ENCODE results near the gene UGT1A8.
"Not testable (repeated sequence)": the region's sequence is repeated elsewhere in the genome, so short reads cannot be mapped to it uniquely, and the experiment has no call there.

The UGT1A8 gene

DNA sequence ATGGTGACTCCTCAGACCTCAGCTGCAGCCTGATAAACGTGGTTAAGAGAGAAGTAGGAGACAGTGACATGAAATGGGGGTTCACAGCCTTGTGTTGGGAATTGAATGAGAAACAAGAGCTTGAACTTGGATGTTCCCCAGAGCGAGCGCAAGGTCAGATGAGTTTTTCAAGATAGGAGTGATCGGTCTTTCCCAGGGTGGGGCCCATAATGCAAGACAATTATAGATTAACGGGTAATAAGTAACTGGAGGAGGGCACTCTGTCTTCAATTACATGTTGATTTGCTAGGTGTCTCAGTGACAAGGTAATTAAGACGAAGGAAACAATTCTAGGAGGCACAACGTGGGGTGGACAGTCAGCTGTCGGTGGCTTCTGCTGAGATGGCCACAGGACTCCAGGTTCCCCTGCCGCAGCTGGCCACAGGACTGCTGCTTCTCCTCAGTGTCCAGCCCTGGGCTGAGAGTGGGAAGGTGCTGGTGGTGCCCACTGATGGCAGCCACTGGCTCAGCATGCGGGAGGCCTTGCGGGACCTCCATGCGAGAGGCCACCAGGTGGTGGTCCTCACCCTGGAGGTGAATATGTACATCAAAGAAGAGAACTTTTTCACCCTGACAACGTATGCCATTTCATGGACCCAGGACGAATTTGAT, 95.3 kb downstream of the UGT1A8 start, which contains the start of gene UGT1A5:
TSS of gene UGT1A5 (plus strand) at position 297 of the 651 bp plus-strand sequence. CDS start at position 382, 85 bp downstream.
- Histone ChIP-seq H3K4me1 (ENCODE audit: control insufficient read depth, insufficient read depth, low read length, unreplicated experiment) (peaks cover 7% of the 10 kb centered on the region), H3K36me3 (ENCODE audit: insufficient read depth, low read length) (no peaks in the 10 kb centered on the region), H2AFZ (ENCODE audit: low read length, unreplicated experiment) (no peak within 1 kb of the TSS), H3K79me2 (ENCODE audit: control insufficient read depth, insufficient read depth, low read length, unreplicated experiment) (no peaks in the 10 kb centered on the region), H3K27me3 (ENCODE audit: insufficient read depth, low read length) (peaks cover 13% of the 10 kb centered on the region), H3K4me3 (ENCODE audit: low read depth, low read length) (no peak within 1 kb of the TSS), H3K27ac (ENCODE audit: low read depth, low read length) (no peak within 1 kb of the TSS)

DNA sequence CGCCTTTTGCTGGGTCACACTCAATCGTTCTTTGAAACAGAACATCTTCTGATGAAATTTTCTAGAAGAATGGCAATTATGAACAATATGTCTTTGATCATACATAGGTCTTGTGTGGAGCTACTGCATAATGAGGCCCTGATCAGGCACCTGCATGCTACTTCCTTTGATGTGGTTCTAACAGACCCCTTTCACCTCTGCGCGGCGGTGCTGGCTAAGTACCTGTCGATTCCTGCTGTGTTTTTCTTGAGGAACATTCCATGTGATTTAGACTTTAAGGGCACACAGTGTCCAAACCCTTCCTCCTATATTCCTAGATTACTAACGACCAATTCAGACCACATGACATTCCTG, 95.8 kb downstream of the UGT1A8 start:
- Histone ChIP-seq H3K27me3 (ENCODE audit: insufficient read depth, low read length) (peaks cover 18% of the 10 kb centered on the region), H3K36me3 (ENCODE audit: insufficient read depth, low read length) (no peaks in the 10 kb centered on the region), H3K27ac (ENCODE audit: low read depth, low read length) (no peak overlapping the region)

DNA sequence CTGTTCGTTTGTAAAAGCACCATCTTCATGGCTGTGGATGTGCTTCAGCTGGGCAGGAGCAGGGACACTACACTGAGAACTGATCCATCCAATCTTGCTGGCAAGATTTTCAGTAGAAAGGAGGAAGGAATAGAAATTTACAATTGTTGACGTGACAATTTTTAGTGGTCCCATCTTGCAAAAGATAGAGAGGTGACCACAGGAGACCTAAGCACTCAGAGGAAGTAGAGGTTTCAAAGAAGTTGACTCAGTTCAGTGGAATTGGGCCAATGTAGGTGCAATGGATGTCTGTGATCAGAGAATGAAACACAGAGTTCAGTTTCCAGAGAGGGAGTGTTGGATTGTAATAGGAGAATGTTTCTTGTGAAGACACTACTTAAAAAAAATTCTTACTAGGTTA, 96.7 kb downstream of the UGT1A8 start:
- Histone ChIP-seq H3K4me3 (ENCODE audit: low read depth, low read length) (no peak overlapping the region), H2AFZ (ENCODE audit: low read length, unreplicated experiment) (no peak overlapping the region), H3K36me3 (ENCODE audit: insufficient read depth, low read length) (no peaks in the 10 kb centered on the region)

More for the DNA sequence above, 95.8 kb downstream of the UGT1A8 start:
- Histone ChIP-seq H3K4me1 (ENCODE audit: control insufficient read depth, insufficient read depth, low read length, unreplicated experiment) (peaks cover 2% of the 10 kb centered on the region), H3K4me3 (ENCODE audit: low read depth, low read length) (no peak overlapping the region), H2AFZ (ENCODE audit: low read length, unreplicated experiment) (no peak overlapping the region), H3K79me2 (ENCODE audit: control insufficient read depth, insufficient read depth, low read length, unreplicated experiment) (no peaks in the 10 kb centered on the region)

DNA sequence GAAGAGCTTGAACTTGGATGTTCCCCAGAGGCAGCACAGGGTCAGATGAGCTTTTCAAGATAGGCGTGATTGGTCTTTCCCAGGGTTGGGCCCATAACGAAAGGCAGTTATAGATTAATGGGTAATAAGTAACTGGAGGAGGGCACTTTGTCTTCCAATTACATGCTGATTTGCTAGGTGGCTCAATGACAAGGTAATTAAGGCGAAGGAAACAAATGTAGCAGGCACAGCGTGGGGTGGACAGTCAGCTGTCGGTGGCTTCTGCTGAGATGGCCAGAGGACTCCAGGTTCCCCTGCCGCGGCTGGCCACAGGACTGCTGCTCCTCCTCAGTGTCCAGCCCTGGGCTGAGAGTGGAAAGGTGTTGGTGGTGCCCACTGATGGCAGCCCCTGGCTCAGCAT, 101.1 kb downstream of the UGT1A8 start, which contains the start of gene UGT1A4:
TSS of gene UGT1A4 (plus strand) at position 185 of the 400 bp plus-strand sequence. CDS start at position 270, 85 bp downstream.
- Histone ChIP-seq H3K36me3 (ENCODE audit: insufficient read depth, low read length) (no peaks in the 10 kb centered on the region), H3K4me3 (ENCODE audit: low read depth, low read length) (no peak within 1 kb of the TSS)

More for the DNA sequence above, 96.7 kb downstream of the UGT1A8 start:
- Histone ChIP-seq H3K4me1 (ENCODE audit: control insufficient read depth, insufficient read depth, low read length, unreplicated experiment) (no peaks in the 10 kb centered on the region), H3K27me3 (ENCODE audit: insufficient read depth, low read length) (peaks cover 24% of the 10 kb centered on the region), H3K79me2 (ENCODE audit: control insufficient read depth, insufficient read depth, low read length, unreplicated experiment) (no peaks in the 10 kb centered on the region), H3K27ac (ENCODE audit: low read depth, low read length) (no peak overlapping the region)

DNA sequence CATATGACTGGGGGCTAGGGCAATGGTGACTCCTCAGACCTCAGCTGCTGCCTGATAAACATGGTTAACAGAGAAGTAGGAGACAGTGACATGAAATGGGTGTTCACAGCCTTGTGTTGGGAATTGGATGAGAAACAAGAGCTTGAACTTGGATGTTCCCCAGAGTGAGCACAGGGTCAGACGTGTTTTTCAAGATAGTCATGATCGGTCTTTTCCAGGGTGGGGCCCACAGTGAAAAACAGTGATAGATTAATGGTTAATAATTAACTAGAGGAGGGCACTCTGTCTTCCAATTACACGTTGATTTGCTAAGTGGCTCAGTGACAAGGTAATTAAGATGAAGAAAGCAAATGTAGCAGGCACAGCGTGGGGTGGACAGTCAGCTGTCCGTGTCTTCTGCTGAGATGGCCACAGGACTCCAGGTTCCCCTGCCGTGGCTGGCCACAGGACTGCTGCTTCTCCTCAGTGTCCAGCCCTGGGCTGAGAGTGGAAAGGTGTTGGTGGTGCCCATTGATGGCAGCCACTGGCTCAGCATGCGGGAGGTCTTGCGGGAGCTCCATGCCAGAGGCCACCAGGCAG, 111.4 kb downstream of the UGT1A8 start, which contains the start of gene UGT1A3:
TSS of gene UGT1A3 (plus strand) at position 320 of the 579 bp plus-strand sequence. CDS start at position 405, 85 bp downstream.
- Histone ChIP-seq H3K4me1 (ENCODE audit: control insufficient read depth, insufficient read depth, low read length, unreplicated experiment) (no peaks in the 10 kb centered on the region), H3K4me3 (ENCODE audit: low read depth, low read length) (no peak within 1 kb of the TSS), H3K27ac (ENCODE audit: low read depth, low read length) (no peak within 1 kb of the TSS), H2AFZ (ENCODE audit: low read length, unreplicated experiment) (no peak within 1 kb of the TSS), H3K36me3 (ENCODE audit: insufficient read depth, low read length) (no peaks in the 10 kb centered on the region), H3K79me2 (ENCODE audit: control insufficient read depth, insufficient read depth, low read length, unreplicated experiment) (no peaks in the 10 kb centered on the region), H3K27me3 (ENCODE audit: insufficient read depth, low read length) (peaks cover 20% of the 10 kb centered on the region)

More for the DNA sequence above, 101.1 kb downstream of the UGT1A8 start, which contains the start of gene UGT1A4:
- no peaks in the 10 kb centered on the region for H3K4me1 ChIP-seq (ENCODE audit: control insufficient read depth, insufficient read depth, low read length, unreplicated experiment)
- H3K27ac ChIP-seq (ENCODE audit: low read depth, low read length): no peak within 1 kb of the TSS
- no peak within 1 kb of the TSS for H2AFZ ChIP-seq (ENCODE audit: low read length, unreplicated experiment)
- peaks cover 35% of the 10 kb centered on the region for H3K27me3 ChIP-seq (ENCODE audit: insufficient read depth, low read length)
- H3K79me2 ChIP-seq (ENCODE audit: control insufficient read depth, insufficient read depth, low read length, unreplicated experiment): no peaks in the 10 kb centered on the region

DNA sequence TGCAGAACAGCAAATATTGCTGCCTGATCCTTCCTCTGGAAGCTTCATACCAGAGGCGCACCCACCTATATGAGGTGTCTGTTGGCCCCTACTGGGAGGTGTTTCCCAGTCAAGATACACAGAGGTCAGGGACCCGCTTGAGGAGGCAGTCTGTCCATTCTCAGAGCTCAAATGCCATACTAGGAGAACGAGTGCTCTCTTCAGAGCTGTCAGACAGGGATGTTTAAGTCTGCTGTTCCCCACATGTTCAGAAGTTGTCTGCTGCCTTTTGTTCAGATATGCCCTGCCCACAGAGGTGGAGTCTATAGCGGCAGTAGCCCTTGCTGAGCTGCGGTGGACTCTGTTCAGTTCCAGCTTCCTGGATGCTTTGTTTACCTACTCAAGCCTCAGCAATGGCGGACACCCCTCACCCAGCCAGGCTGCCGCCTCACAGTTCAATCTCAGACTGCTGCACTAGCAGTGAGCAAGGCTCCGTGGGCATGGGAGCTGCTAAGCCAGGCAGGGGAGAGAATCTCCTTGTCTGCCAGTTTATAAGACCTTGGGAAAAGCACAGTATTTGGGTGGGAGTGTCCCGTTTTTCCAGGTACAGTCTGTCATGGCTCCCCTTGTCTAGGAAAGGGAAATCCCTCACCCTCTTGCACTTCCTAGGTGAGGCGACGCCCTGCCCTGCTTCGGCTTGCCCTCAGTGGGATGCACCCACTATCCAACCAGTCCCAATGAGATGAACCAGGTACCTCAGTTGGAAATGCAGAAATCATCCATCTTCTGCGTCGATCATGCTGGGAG, 119.6 kb downstream of the UGT1A8 start:
- H3K36me3 ChIP-seq (ENCODE audit: insufficient read depth, low read length); H3K27ac ChIP-seq (ENCODE audit: low read depth, low read length); H3K4me3 ChIP-seq (ENCODE audit: low read depth, low read length); H3K79me2 ChIP-seq (ENCODE audit: control insufficient read depth, insufficient read depth, low read length, unreplicated experiment); H3K4me1 ChIP-seq (ENCODE audit: control insufficient read depth, insufficient read depth, low read length, unreplicated experiment); H2AFZ ChIP-seq (ENCODE audit: low read length, unreplicated experiment): not testable (repeated sequence)
- H3K27me3 ChIP-seq (ENCODE audit: insufficient read depth, low read length): peaks cover 29% of the 10 kb centered on the region

DNA sequence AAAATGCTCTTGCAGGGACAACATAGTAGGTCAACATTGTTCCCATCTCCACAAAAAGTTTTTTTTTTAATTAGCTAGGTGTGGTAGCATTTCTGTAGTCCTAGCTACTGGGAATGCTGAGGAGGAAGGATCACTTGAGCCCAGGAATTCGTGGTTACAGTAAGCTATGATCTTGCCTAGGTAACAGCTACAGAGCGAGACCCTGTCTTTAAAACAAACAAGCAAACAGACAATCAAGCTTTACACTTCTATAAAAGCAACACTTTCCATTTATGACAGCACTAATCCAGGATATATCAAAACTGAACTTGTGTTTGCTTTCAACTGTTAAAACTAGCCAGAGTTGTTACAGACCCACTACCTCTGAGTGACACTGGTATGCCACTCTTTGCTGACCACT, 123.4 kb downstream of the UGT1A8 start:
- no peaks in the 10 kb centered on the region for H3K79me2 ChIP-seq (ENCODE audit: control insufficient read depth, insufficient read depth, low read length, unreplicated experiment)
- H3K27ac ChIP-seq (ENCODE audit: low read depth, low read length): no peak overlapping the region
- no peaks in the 10 kb centered on the region for H3K4me1 ChIP-seq (ENCODE audit: control insufficient read depth, insufficient read depth, low read length, unreplicated experiment)
- no peaks in the 10 kb centered on the region for H3K36me3 ChIP-seq (ENCODE audit: insufficient read depth, low read length)
- H3K4me3 ChIP-seq (ENCODE audit: low read depth, low read length): no peak overlapping the region
- peaks cover 41% of the 10 kb centered on the region for H3K27me3 ChIP-seq (ENCODE audit: insufficient read depth, low read length)
- H2AFZ ChIP-seq (ENCODE audit: low read length, unreplicated experiment): no peak overlapping the region

DNA sequence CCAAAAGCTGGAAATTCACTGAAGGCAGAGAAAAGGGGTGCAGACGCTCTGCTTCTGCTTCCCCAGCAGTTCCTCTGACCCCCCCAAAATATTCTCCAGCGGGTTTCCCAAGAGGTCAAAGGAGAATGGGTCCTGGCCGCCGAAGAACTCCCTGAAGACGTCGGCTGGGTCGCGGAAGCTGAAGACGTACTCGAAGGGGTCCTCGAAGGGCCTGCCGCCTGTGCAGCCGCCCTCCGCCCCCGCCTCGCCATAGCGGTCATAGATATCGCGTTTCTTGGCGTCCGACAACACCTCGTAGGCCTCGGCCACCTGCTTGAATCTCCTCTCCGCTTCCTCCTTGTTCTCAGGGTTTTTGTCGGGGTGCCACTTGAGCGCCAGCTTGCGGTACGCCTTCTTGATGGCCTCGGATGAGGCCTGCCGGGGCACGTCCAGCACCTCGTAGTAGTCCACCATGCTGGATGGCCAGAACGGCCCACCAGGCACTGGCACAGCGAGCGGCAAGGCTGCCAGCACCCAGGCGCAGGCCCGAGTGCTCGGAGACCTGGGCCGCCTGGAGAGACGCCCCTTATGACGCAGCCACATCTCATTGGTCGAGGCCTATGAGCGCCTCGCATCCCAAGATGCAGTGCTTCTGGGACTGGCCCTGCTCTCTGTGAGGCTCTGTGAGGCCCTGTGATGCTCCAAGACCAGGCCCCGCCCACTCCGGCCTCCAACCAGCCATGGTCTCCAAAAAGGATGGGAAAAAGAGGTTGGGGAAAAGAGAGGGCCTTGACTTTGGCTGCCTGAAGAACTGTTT, 126.2 kb downstream of the UGT1A8 start:
- Histone ChIP-seq H3K27ac (ENCODE audit: low read depth, low read length) (no peak overlapping the region), H3K4me3 (ENCODE audit: low read depth, low read length) (no peak overlapping the region), H2AFZ (ENCODE audit: low read length, unreplicated experiment) (no peak overlapping the region), H3K36me3 (ENCODE audit: insufficient read depth, low read length) (no peaks in the 10 kb centered on the region), H3K4me1 (ENCODE audit: control insufficient read depth, insufficient read depth, low read length, unreplicated experiment) (no peaks in the 10 kb centered on the region), H3K79me2 (ENCODE audit: control insufficient read depth, insufficient read depth, low read length, unreplicated experiment) (no peaks in the 10 kb centered on the region), H3K27me3 (ENCODE audit: insufficient read depth, low read length) (peaks cover 48% of the 10 kb centered on the region)

DNA sequence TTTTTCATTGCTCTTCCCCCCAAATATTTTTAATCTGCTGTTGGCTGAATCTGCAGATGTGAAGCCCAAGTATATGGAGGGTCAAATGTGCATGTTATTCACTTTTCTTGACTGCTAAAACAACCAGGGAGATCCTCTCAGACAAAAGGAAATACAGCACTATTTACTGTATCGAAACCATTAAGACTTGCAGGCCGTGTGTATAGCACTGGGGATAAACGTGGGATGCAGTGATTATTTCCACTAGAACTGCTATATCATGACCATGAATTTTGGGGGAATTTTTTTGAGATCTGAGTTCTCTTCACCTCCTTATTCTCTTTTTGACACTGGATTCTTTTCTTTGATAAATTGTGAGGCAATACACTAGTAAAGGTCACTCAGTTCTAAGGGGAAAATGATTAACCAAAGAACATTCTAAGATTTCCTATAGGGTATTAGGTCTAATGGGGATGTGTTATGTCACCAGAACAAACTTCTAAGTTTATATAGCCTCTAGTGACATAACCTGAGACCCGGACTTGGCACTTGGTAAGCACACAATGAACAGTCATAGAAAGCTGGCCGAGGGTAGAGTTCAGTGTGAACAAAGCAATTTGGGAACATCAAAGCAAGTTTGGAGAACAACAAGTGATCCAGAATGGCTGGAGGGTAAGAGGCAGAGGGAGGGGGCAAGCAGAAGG, 127.8 kb downstream of the UGT1A8 start:
- Histone ChIP-seq H3K79me2 (ENCODE audit: control insufficient read depth, insufficient read depth, low read length, unreplicated experiment) (no peaks in the 10 kb centered on the region), H3K27ac (ENCODE audit: low read depth, low read length) (no peak overlapping the region), H2AFZ (ENCODE audit: low read length, unreplicated experiment) (no peak overlapping the region), H3K4me3 (ENCODE audit: low read depth, low read length) (no peak overlapping the region), H3K36me3 (ENCODE audit: insufficient read depth, low read length) (no peaks in the 10 kb centered on the region), H3K4me1 (ENCODE audit: control insufficient read depth, insufficient read depth, low read length, unreplicated experiment) (no peaks in the 10 kb centered on the region), H3K27me3 (ENCODE audit: insufficient read depth, low read length) (peaks cover 57% of the 10 kb centered on the region)

DNA sequence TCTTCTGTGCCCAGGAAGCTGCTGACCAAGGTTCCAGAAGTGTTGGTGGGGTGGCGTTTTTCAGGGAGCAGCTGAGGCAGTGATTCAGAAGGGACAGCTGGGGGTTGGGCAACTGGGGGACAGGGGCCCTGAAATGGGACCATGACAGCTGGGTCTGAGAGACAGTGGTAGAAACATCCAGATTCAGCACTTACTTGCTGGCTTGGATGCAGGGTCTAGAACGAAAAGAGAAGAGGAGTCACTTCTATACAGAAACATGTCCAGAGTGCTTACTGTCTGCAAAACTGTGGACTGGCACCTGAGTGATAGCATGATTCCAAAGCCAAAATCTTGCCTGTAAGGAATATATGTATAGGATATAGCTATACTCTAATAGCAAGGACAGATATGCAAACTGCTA, 128.4 kb downstream of the UGT1A8 start:
- peaks cover 51% of the 10 kb centered on the region for H3K27me3 ChIP-seq (ENCODE audit: insufficient read depth, low read length)
- H3K36me3 ChIP-seq (ENCODE audit: insufficient read depth, low read length); H2AFZ ChIP-seq (ENCODE audit: low read length, unreplicated experiment); H3K27ac ChIP-seq (ENCODE audit: low read depth, low read length); H3K4me1 ChIP-seq (ENCODE audit: control insufficient read depth, insufficient read depth, low read length, unreplicated experiment); H3K4me3 ChIP-seq (ENCODE audit: low read depth, low read length); H3K79me2 ChIP-seq (ENCODE audit: control insufficient read depth, insufficient read depth, low read length, unreplicated experiment): not testable (repeated sequence)

Measured in ACC112 (cell line).